Measurements from ENCODE around the gene MSL3. TPM values are rescaled to one million over a fixed set of nuclear protein-coding genes. Genes with fewer than 3 reads are reported as not detected.

Gene MSL3
- total RNA-seq, 1 donor, result 26.4 TPM

DNA sequence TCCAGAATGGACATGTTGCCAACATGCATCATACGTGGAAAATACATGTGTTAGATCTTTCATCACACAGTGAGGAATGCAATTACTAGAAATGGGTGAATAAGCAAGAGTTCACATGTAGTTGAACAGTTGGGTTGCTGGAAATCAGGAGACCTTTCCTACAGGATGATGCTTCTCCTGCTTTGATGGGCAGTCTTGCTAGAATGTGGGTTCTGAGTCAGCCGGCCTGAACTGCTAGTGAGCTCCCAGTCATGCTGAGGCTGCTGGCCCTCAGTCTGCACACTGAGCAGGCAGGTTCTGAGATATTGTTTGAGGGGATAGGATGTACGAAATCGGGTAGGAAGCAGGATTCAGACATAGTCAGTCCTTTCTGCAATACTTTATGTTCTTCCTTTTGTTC, 20.2 kb downstream of the MSL3 start:
- no peak overlapping the region for H3K4me3 ChIP-seq (ENCODE audit: insufficient read depth, low read length)
- H3K79me2 ChIP-seq (ENCODE audit: insufficient read depth, low read length), result no peaks in the 10 kb centered on the region
- DNase-seq (ENCODE audit: insufficient read length, low spot score, missing footprints), result no peak
- no peaks in the 10 kb centered on the region for H3K27me3 ChIP-seq (ENCODE audit: insufficient read depth, low read length)
- H3K36me3 ChIP-seq (ENCODE audit: insufficient read depth, low read length), result no peaks in the 10 kb centered on the region
- no peak overlapping the region for H3K27ac ChIP-seq (ENCODE audit: low read depth, low read length)
- H3K4me2 ChIP-seq (ENCODE audit: insufficient read depth, low read length), result no peak overlapping the region
- TF ChIP-seq, protein P1, sequence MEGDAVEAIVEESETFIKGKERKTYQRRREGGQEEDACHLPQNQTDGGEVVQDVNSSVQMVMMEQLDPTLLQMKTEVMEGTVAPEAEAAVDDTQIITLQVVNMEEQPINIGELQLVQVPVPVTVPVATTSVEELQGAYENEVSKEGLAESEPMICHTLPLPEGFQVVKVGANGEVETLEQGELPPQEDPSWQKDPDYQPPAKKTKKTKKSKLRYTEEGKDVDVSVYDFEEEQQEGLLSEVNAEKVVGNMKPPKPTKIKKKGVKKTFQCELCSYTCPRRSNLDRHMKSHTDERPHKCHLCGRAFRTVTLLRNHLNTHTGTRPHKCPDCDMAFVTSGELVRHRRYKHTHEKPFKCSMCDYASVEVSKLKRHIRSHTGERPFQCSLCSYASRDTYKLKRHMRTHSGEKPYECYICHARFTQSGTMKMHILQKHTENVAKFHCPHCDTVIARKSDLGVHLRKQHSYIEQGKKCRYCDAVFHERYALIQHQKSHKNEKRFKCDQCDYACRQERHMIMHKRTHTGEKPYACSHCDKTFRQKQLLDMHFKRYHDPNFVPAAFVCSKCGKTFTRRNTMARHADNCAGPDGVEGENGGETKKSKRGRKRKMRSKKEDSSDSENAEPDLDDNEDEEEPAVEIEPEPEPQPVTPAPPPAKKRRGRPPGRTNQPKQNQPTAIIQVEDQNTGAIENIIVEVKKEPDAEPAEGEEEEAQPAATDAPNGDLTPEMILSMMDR (IDR thresholded peaks at IDR 0.05; ENCODE audit: extremely low read depth, low read depth, low read length), result no peak
- no peaks in the 10 kb centered on the region for H3K4me1 ChIP-seq (ENCODE audit: insufficient read depth, low read length)
- no peaks in the 10 kb centered on the region for H4K20me1 ChIP-seq (ENCODE audit: insufficient read depth, low read length)
- H2AFZ ChIP-seq (ENCODE audit: low read length), result no peak overlapping the region
- no peaks in the 10 kb centered on the region for H3K9me3 ChIP-seq (ENCODE audit: low read depth, low read length)

DNA sequence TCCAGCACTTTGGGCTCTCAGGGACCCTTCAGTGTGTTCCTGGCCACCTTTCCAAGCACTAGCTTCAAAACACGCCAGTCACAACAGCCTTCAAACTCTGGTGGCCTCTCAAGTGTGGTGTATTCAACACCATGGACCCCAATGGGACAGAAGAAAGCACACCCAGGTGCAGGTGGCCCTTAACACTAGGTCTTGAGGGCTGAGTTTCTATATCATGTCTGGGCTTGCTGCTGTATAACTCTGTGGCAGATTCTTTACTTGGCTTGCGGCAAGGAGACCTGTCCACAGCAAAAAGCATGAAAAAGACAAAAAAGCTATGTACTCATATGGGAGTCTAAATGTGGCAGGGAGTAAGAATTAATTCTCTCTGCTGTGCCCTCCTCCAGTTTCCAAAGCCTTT, 23.1 kb downstream of the MSL3 start:
- no peaks in the 10 kb centered on the region for H3K27me3 ChIP-seq (ENCODE audit: insufficient read depth, low read length)
- TF ChIP-seq, protein P1 (IDR thresholded peaks at IDR 0.05; ENCODE audit: extremely low read depth, low read depth, low read length), result no peak
- H3K4me2 ChIP-seq (ENCODE audit: insufficient read depth, low read length), result no peak overlapping the region
- H3K4me3 ChIP-seq (ENCODE audit: insufficient read depth, low read length), result no peak overlapping the region
- no peaks in the 10 kb centered on the region for H3K4me1 ChIP-seq (ENCODE audit: insufficient read depth, low read length)
- H3K79me2 ChIP-seq (ENCODE audit: insufficient read depth, low read length), result no peaks in the 10 kb centered on the region
- H2AFZ ChIP-seq (ENCODE audit: low read length), result no peak overlapping the region
- no peaks in the 10 kb centered on the region for H3K36me3 ChIP-seq (ENCODE audit: insufficient read depth, low read length)
- no peak overlapping the region for H3K27ac ChIP-seq (ENCODE audit: low read depth, low read length)
- H3K9me3 ChIP-seq (ENCODE audit: low read depth, low read length), result no peaks in the 10 kb centered on the region
- H4K20me1 ChIP-seq (ENCODE audit: insufficient read depth, low read length), result no peaks in the 10 kb centered on the region
- no peak for DNase-seq (ENCODE audit: insufficient read length, low spot score, missing footprints)

DNA sequence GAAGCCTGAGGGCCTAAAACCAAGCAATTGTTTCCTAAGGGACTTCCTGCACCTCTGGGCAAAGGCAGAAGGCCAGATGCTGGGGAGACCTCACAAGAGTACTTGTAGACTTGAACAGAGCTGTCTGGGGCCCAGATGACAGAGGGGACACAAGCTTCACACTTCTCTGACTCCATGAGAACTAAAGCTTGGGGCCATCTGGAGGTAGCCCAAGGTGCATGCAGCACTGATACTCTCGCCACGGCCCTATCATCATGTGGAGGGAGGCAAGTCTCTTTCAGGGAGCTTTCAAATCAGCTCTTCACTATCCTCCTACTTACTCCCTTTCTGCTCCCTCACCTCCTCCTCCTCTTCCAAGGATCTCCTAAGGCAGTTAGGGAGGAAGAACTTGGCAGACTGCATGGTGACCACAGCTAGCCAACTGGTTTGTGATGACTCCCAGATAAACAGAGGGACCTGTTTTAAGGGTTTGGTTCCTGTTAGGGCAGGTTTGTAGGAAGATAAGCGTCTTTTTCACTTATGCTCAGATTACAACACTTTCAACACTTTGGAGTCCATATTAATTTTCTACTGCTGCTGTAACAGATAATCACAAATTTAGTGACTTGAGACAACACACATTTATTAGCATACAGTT, 23.8 kb downstream of the MSL3 start:
- no peaks in the 10 kb centered on the region for H3K4me1 ChIP-seq (ENCODE audit: insufficient read depth, low read length)
- H3K27me3 ChIP-seq (ENCODE audit: insufficient read depth, low read length), result no peaks in the 10 kb centered on the region
- no peak overlapping the region for H3K27ac ChIP-seq (ENCODE audit: low read depth, low read length)
- H4K20me1 ChIP-seq (ENCODE audit: insufficient read depth, low read length), result no peaks in the 10 kb centered on the region
- H3K9me3 ChIP-seq (ENCODE audit: low read depth, low read length), result no peaks in the 10 kb centered on the region
- H3K4me3 ChIP-seq (ENCODE audit: insufficient read depth, low read length), result no peak overlapping the region
- H3K36me3 ChIP-seq (ENCODE audit: insufficient read depth, low read length), result no peaks in the 10 kb centered on the region
- no peaks in the 10 kb centered on the region for H3K79me2 ChIP-seq (ENCODE audit: insufficient read depth, low read length)
- TF ChIP-seq, protein P1 (IDR thresholded peaks at IDR 0.05; ENCODE audit: extremely low read depth, low read depth, low read length), result no peak
- H3K4me2 ChIP-seq (ENCODE audit: insufficient read depth, low read length), result no peak overlapping the region
- H2AFZ ChIP-seq (ENCODE audit: low read length), result no peak overlapping the region
- DNase-seq (ENCODE audit: insufficient read length, low spot score, missing footprints), result peak; percentile 58

DNA sequence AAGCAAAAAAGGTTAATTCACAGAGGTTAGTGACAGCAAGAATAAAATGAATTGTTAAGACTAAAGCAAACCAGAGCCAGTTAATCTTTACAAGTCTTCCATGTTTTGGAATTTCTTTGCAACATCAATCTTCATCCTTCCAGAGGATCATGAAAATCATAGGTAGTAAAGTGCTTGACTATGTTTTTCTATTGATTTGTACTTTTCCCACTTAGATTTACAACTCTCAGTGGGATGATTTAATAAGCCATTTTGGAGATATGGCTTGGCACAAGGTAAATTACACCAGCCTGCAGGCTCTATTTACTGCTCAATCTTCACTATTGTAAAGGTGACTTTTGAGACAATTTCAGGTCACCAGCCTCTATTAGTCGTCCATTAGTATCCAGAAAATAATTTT, 26.5 kb downstream of the MSL3 start:
- no peaks in the 10 kb centered on the region for H3K79me2 ChIP-seq (ENCODE audit: insufficient read depth, low read length)
- no peak overlapping the region for H3K4me3 ChIP-seq (ENCODE audit: insufficient read depth, low read length)
- H3K9me3 ChIP-seq (ENCODE audit: low read depth, low read length), result no peaks in the 10 kb centered on the region
- H3K27me3 ChIP-seq (ENCODE audit: insufficient read depth, low read length), result no peaks in the 10 kb centered on the region
- H2AFZ ChIP-seq (ENCODE audit: low read length), result no peak overlapping the region
- DNase-seq (ENCODE audit: insufficient read length, low spot score, missing footprints), result no peak
- H3K4me2 ChIP-seq (ENCODE audit: insufficient read depth, low read length), result no peak overlapping the region
- no peaks in the 10 kb centered on the region for H3K36me3 ChIP-seq (ENCODE audit: insufficient read depth, low read length)
- TF ChIP-seq, protein P1 (IDR thresholded peaks at IDR 0.05; ENCODE audit: extremely low read depth, low read depth, low read length), result no peak
- H3K27ac ChIP-seq (ENCODE audit: low read depth, low read length), result no peak overlapping the region
- H3K4me1 ChIP-seq (ENCODE audit: insufficient read depth, low read length), result no peaks in the 10 kb centered on the region
- no peaks in the 10 kb centered on the region for H4K20me1 ChIP-seq (ENCODE audit: insufficient read depth, low read length)

All from osteoblast (primary cell).